Chondrocyte (in vitro differentiated cells): Measurements from ENCODE around the gene AUTS2. TPM values are rescaled to one million over a fixed set of nuclear protein-coding genes. Genes with fewer than 3 reads are reported as not detected.

Experiments used
- DNase-seq: peaks from one replicate; pipeline ENCODE4 v3.0.0; 2021; ENCODE audit warnings: mixed read lengths, low spot score
- H3K27ac Mint-ChIP-seq: one replicate; pipeline ENCODE4 v1.8.0; 2021; ENCODE audit warnings: mild to moderate bottlenecking, moderate library complexity, mixed read lengths; ENCODE audit not compliant: unreplicated experiment
- H3K27me3 Mint-ChIP-seq: 2 replicates; pipeline ENCODE4 v1.8.0; 2021; ENCODE audit warnings: low read depth, mixed read lengths
- H3K36me3 Mint-ChIP-seq: 2 replicates; pipeline ENCODE4 v1.8.0; 2021; ENCODE audit warnings: low read depth, mixed read lengths
- H3K4me1 Mint-ChIP-seq: 2 replicates; pipeline ENCODE4 v1.8.0; 2021; ENCODE audit warnings: low read depth, mild to moderate bottlenecking, mixed read lengths
- H3K4me3 Mint-ChIP-seq: one replicate; pipeline ENCODE4 v1.8.0; 2021; ENCODE audit warnings: mild to moderate bottlenecking, moderate library complexity, mixed read lengths; ENCODE audit not compliant: unreplicated experiment
- H3K9me3 Mint-ChIP-seq: 2 replicates; pipeline ENCODE4 v1.8.0; 2021; ENCODE audit warnings: low read depth, mixed read lengths
- total RNA-seq: library from RNA; stranded (reverse); gene quantifications from 3 replicates; pipeline ENCODE4 v1.2.1, GENCODE V29; 2021
- TF ChIP-seq, protein P1 (sequence below): fragments of 200-600 bp; sonication (generic); IDR thresholded peaks from 2 replicates; pipeline ENCODE4 v1.5.0; 2021; ENCODE audit warnings: antibody characterized with exemption, mild to moderate bottlenecking, moderate library complexity

AUTS2 gene
- total RNA-seq, 1 donor from 2014 or later = 31.5 TPM

DNA sequence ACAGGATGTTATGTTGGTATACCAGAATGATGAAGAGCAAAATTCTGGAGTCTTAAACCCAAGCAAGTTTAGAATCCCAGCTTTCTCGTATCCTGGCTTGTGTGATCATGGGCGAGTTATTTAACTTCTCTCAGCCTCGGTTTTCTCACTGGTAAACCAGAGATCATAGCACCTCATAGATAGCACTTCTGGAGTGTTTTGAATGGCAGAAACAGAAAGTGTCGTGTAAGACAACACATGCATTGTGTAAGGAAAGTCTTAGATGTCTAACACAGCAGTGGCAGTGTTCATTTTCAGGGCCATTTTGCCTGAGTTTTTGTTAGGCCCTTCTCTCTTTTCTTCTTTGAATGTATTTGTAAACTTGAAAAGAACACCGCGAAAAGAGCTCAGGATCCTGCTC, 465.1 kb downstream of the AUTS2 start:
- no peak for DNase-seq
- H3K4me1 Mint-ChIP-seq = peaks cover 5% of the 10 kb centered on the region
- TF ChIP-seq, protein P1, sequence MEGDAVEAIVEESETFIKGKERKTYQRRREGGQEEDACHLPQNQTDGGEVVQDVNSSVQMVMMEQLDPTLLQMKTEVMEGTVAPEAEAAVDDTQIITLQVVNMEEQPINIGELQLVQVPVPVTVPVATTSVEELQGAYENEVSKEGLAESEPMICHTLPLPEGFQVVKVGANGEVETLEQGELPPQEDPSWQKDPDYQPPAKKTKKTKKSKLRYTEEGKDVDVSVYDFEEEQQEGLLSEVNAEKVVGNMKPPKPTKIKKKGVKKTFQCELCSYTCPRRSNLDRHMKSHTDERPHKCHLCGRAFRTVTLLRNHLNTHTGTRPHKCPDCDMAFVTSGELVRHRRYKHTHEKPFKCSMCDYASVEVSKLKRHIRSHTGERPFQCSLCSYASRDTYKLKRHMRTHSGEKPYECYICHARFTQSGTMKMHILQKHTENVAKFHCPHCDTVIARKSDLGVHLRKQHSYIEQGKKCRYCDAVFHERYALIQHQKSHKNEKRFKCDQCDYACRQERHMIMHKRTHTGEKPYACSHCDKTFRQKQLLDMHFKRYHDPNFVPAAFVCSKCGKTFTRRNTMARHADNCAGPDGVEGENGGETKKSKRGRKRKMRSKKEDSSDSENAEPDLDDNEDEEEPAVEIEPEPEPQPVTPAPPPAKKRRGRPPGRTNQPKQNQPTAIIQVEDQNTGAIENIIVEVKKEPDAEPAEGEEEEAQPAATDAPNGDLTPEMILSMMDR = no peak
- H3K9me3 Mint-ChIP-seq = no peaks in the 10 kb centered on the region
- no peak overlapping the region for H3K4me3 Mint-ChIP-seq
- no peaks in the 10 kb centered on the region for H3K36me3 Mint-ChIP-seq
- H3K27me3 Mint-ChIP-seq = no peaks in the 10 kb centered on the region
- H3K27ac Mint-ChIP-seq = no peak overlapping the region

DNA sequence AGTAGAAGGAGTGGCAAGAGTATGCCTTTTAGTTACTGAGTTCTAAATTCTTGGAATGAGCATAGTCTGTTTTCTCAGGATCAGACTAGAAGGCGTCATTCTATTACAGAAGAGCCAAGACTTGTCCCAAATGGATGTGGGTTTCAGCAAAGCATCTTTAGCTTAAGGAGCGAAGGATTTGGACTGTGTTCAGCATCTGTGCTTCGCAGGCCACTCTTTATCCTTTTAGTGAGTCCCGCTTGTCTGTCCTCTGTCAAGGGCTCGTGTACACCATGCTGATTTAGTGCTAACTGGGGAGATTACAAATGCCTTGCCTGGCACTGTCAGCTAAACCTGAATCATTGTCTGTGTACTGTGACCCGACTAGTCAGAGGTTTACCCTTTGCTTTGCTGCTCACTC, 465.7 kb downstream of the AUTS2 start:
- TF ChIP-seq, protein P1 = no peak
- H3K4me3 Mint-ChIP-seq = no peak overlapping the region
- H3K4me1 Mint-ChIP-seq = peaks cover 5% of the 10 kb centered on the region
- H3K36me3 Mint-ChIP-seq = no peaks in the 10 kb centered on the region
- H3K27ac Mint-ChIP-seq = no peak overlapping the region
- no peaks in the 10 kb centered on the region for H3K9me3 Mint-ChIP-seq
- DNase-seq = no peak
- no peaks in the 10 kb centered on the region for H3K27me3 Mint-ChIP-seq

DNA sequence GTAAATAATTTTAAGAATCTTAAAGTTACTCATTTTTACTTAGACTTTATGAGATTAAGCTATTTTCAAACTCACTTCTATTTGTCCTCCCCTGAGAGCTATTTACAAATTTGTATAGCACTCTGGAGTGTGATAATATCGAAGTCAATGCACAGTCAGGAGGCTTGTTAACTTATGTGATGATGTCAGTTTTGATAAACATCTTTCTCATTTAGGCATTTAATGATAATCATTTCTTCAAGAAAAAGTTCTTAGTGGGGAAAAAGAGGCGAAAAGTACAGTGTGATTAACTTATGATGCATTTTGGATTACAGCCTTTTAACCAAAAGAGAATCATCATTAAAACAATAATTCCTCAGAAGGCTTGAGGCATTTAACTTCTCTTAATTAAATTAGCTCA, 468.6 kb downstream of the AUTS2 start:
- TF ChIP-seq, protein P1 = no peak
- H3K27me3 Mint-ChIP-seq = no peaks in the 10 kb centered on the region

DNA sequence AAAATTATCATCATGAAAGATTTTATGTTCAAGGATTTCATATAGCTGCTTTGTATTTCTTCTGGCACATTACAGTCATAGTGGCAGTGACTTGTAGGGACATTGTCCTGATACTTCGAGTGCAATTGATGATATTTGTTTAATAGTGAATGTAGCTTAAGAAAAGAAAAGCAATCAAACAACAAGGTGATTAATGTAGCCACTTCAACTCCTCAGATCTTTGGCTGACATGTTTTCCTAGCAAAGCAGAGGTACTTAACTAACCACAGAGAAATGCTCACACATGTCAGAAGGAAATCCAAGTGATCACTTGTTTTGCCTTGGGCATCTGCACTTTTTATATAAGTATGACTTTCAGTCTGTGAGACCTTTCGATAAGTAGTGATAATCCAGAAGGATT, 470.3 kb downstream of the AUTS2 start:
- H3K9me3 Mint-ChIP-seq = no peaks in the 10 kb centered on the region
- peaks cover 16% of the 10 kb centered on the region for H3K4me1 Mint-ChIP-seq
- TF ChIP-seq, protein P1 = no peak
- H3K4me3 Mint-ChIP-seq = no peak overlapping the region
- no peaks in the 10 kb centered on the region for H3K36me3 Mint-ChIP-seq
- no peak overlapping the region for H3K27ac Mint-ChIP-seq
- DNase-seq = no peak
- H3K27me3 Mint-ChIP-seq = no peaks in the 10 kb centered on the region

More for the DNA sequence above, 468.6 kb downstream of the AUTS2 start:
- Mint-ChIP-seq H3K4me3 (no peak overlapping the region), H3K4me1 (peaks cover 9% of the 10 kb centered on the region), H3K9me3 (no peaks in the 10 kb centered on the region), H3K27ac (no peak overlapping the region), H3K36me3 (no peaks in the 10 kb centered on the region)
- DNase-seq = no peak

DNA sequence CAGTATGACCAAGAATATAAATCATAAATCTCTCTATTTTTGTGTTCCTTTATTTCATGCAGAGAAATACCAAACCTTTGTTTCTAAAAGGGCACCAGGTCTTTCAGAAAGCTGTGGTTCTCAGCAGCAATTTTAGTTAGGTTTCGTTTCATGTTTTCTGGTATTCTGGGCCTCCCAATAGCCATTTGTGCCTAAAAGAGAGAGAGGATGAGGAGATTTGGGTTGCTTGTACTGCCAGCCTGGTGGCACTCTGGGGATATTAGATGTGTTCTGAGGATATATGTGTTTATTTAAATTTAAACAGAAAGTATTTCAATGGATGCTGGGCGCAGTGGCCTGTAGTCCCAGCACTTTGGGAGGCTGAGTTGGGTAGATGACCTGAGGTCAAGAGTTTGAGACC, 471.7 kb downstream of the AUTS2 start:
- Mint-ChIP-seq H3K4me1 (peaks cover 16% of the 10 kb centered on the region), H3K27me3 (no peaks in the 10 kb centered on the region), H3K4me3 (no peak overlapping the region), H3K36me3 (no peaks in the 10 kb centered on the region), H3K27ac (no peak overlapping the region), H3K9me3 (no peaks in the 10 kb centered on the region)
- no peak for DNase-seq
- TF ChIP-seq, protein P1 = no peak
